Measurements from ENCODE around the gene SDF4.

Gene SDF4

GRCh38 chr1:1274299-1274930, 42.6 kb upstream of the SDF4 start:
- TF ChIP-seq, protein P1, sequence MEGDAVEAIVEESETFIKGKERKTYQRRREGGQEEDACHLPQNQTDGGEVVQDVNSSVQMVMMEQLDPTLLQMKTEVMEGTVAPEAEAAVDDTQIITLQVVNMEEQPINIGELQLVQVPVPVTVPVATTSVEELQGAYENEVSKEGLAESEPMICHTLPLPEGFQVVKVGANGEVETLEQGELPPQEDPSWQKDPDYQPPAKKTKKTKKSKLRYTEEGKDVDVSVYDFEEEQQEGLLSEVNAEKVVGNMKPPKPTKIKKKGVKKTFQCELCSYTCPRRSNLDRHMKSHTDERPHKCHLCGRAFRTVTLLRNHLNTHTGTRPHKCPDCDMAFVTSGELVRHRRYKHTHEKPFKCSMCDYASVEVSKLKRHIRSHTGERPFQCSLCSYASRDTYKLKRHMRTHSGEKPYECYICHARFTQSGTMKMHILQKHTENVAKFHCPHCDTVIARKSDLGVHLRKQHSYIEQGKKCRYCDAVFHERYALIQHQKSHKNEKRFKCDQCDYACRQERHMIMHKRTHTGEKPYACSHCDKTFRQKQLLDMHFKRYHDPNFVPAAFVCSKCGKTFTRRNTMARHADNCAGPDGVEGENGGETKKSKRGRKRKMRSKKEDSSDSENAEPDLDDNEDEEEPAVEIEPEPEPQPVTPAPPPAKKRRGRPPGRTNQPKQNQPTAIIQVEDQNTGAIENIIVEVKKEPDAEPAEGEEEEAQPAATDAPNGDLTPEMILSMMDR (conservative IDR thresholded peaks at IDR 0.05; ENCODE audit: low read length), result no peak
- DNase-seq (ENCODE audit: low read depth), result no peak
- peak overlapping the region; percentile 71 for H3K4me3 ChIP-seq (ENCODE audit: low read length)

DNA sequence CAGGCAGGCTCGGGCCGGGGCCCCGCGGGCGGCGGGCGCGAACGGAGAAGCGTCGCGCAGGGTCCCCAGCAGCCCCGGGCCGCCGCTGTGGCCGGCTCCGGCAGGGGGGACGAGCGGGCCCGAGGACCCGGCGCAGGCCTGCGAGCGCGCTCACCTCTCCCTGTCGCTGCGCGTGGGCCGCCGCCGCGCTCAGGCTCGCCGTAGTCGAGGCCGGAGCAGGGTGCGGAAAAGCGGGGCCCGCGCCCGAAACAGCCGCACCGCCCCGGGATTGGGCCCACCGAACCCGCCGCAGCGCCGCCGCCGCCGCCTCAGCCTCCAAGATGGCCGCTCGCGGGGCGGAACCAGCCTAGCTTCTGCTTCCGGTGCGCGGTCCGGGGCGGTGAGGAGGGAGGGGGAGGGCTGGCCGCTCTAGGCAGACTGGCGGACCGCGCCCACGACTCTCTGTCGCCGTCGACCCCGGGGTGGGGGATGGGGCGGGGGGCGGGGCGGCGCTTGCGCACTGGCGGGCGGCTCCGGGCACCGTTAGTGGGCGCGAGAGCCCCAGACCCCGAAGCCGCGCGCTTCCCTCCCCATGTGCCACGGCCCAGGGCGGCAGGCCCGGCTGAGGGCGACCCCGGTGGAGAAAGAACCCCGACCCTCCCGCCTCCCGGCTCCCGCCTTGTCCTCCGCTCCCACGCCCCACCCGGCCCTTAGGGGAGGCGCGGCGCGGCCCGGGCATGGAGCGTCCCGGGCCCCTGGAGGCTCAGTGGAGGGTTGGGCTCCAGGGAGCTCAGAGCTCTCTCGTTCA, 41.9 kb upstream of the SDF4 start, which contains the start of gene UBE2J2:
TSS of gene UBE2J2 (minus strand) at position 343 of the 787 bp plus-strand sequence. CDS start 5,862 bp downstream, outside the sequence.
- TF ChIP-seq, protein P1 (conservative IDR thresholded peaks at IDR 0.05; ENCODE audit: low read length), result no peak
- peak; percentile 92 for DNase-seq (ENCODE audit: low read depth)
- peak within 1 kb of the TSS; percentile 88 for H3K4me3 ChIP-seq (ENCODE audit: low read length)

GRCh38 chr1:1273209-1273511, 41.4 kb upstream of the SDF4 start:
- no peak for DNase-seq (ENCODE audit: low read depth)
- TF ChIP-seq, protein P1 (conservative IDR thresholded peaks at IDR 0.05; ENCODE audit: low read length), result no peak
- peak overlapping the region; percentile 88 for H3K4me3 ChIP-seq (ENCODE audit: low read length)

GRCh38 chr1:1272341-1273208, 40.8 kb upstream of the SDF4 start:
- peak overlapping the region; percentile 88 for H3K4me3 ChIP-seq (ENCODE audit: low read length)
- no peak for DNase-seq (ENCODE audit: low read depth)
- TF ChIP-seq, protein P1 (conservative IDR thresholded peaks at IDR 0.05; ENCODE audit: low read length), result no peak

- peak overlapping the region; percentile 38 for H3K4me3 ChIP-seq (ENCODE audit: low read length)
- peak; percentile 61 for DNase-seq (ENCODE audit: low read depth)
- TF ChIP-seq, protein P1 (conservative IDR thresholded peaks at IDR 0.05; ENCODE audit: low read length), result no peak
Observed at GRCh38 chr1:1270813-1271212, 39.0 kb upstream of the SDF4 start.

DNA sequence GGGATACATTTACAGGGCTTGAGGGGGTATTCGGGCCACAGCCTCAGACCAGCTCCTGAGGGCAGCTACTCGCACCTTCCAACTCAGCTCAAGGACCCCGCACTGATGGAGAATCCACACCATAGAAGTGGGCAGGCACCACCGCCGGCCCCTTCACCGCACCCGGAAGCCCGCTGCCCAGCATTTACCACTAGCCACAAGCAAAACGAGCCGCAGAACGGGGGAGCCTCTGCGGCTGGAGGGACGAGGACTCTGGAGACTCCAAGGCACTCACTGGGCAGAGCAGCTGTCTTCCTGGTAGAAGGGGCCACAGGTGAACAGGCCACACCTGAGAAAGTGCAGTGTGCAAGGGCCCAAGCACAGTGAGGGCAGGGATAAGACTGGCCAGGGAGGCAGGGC, 36.5 kb upstream of the SDF4 start:
- no peak overlapping the region for H3K4me3 ChIP-seq (ENCODE audit: low read length)
- TF ChIP-seq, protein P1 (conservative IDR thresholded peaks at IDR 0.05; ENCODE audit: low read length), result no peak
- DNase-seq (ENCODE audit: low read depth), result no peak

All from AG10803 (cell line).